Activated naive CD8-positive, alpha-beta T cell (primary cell): Measurements from ENCODE around the gene TMEM150A.

Source experiments
- H3K27ac Mint-ChIP-seq: one replicate; pipeline ENCODE4 v1.8.0; 2021; ENCODE audit warnings: mixed read lengths
- H3K27me3 Mint-ChIP-seq: one replicate; pipeline ENCODE4 v1.8.0; 2021; ENCODE audit warnings: mixed read lengths
- H3K36me3 Mint-ChIP-seq: one replicate; pipeline ENCODE4 v1.8.0; 2021; ENCODE audit warnings: mixed read lengths
- H3K4me1 Mint-ChIP-seq: one replicate; pipeline ENCODE4 v1.8.0; 2021; ENCODE audit warnings: low read depth, mixed read lengths
- H3K4me3 Mint-ChIP-seq: one replicate; pipeline ENCODE4 v1.8.0; 2021; ENCODE audit warnings: mild to moderate bottlenecking, mixed read lengths
- H3K9me3 Mint-ChIP-seq: one replicate; pipeline ENCODE4 v1.8.0; 2021; ENCODE audit warnings: low read depth, mixed read lengths

The TMEM150A gene, protein sequence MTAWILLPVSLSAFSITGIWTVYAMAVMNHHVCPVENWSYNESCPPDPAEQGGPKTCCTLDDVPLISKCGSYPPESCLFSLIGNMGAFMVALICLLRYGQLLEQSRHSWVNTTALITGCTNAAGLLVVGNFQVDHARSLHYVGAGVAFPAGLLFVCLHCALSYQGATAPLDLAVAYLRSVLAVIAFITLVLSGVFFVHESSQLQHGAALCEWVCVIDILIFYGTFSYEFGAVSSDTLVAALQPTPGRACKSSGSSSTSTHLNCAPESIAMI

DNA sequence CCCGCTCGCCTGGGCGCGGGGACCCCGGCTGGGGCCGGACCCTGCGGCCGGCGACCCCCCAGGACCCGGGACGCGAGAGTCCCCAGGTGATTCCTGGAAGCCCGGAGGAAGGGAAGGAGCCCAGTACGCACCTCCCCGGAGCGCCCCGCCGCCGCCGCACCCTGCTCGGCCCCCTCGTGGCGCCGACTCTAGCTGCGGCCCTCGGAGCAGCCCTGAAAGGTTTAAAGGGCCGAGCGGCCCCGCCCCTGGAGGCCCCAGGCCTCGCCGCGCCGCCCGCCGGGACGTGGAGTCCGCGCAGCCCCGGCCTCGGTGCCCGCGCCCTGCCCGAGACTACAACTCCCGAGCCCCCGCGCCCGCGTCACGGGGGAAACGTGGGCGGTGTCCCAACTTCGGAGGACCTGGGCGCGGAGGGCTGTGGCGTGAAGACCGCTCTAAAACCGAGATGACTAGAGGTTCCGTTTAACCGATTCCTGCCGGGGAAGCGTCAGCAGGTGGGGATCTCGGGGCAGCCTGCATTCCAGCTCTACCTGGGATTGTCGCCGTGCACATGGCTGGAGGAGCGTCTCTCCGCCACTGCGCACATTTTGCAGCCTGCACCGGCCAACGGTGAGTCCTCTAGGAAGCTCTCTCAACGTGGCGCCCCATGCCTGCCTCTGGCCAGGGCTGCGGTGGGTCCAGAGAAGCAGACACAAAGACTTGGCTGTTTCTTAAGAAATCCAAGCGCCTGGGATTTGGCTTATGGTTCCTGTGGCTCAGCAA is at the start of gene TMEM150A:
TMEM150A (minus strand) TSS at position 223 of the 759 bp plus-strand sequence. CDS start 750 bp downstream, outside the sequence.
- Mint-ChIP-seq H3K36me3 (no peaks in the 10 kb centered on the region), H3K9me3 (no peaks in the 10 kb centered on the region), H3K4me1 (peaks cover 29% of the 10 kb centered on the region), H3K4me3 (peak within 1 kb of the TSS; percentile 90), H3K27me3 (no peaks in the 10 kb centered on the region), H3K27ac (peak within 1 kb of the TSS; percentile 80)

GRCh38 chr2:85652056-85652455 is 49.6 kb upstream of the TMEM150A start:
- no peaks in the 10 kb centered on the region for H3K4me1 Mint-ChIP-seq
- peaks cover 2% of the 10 kb centered on the region for H3K36me3 Mint-ChIP-seq
- no peak overlapping the region for H3K4me3 Mint-ChIP-seq
- no peaks in the 10 kb centered on the region for H3K27me3 Mint-ChIP-seq
- no peak overlapping the region for H3K27ac Mint-ChIP-seq
- no peaks in the 10 kb centered on the region for H3K9me3 Mint-ChIP-seq

DNA sequence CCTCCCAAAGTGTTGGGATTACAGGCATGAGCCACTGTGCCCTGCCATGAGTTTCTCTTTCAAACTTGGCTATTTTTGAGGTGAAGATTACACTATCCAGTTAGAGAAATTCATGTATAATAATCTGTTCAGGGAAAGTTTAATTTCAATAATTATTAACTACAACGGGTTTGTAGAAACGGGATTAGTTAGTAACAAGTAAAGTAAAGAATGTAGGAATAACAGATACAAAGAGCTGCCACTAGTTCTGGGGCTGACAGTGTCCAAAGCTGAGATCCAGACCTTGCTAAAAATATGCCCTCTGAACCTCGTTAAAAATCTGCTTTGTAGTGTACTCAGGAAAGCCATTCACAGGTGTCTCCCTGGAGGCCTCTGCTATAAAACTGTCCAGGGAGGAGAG is 48.6 kb upstream of the TMEM150A start:
- no peaks in the 10 kb centered on the region for H3K4me1 Mint-ChIP-seq
- peaks cover 2% of the 10 kb centered on the region for H3K36me3 Mint-ChIP-seq
- H3K4me3 Mint-ChIP-seq: no peak overlapping the region
- no peaks in the 10 kb centered on the region for H3K9me3 Mint-ChIP-seq
- H3K27me3 Mint-ChIP-seq: no peaks in the 10 kb centered on the region
- H3K27ac Mint-ChIP-seq: no peak overlapping the region

DNA sequence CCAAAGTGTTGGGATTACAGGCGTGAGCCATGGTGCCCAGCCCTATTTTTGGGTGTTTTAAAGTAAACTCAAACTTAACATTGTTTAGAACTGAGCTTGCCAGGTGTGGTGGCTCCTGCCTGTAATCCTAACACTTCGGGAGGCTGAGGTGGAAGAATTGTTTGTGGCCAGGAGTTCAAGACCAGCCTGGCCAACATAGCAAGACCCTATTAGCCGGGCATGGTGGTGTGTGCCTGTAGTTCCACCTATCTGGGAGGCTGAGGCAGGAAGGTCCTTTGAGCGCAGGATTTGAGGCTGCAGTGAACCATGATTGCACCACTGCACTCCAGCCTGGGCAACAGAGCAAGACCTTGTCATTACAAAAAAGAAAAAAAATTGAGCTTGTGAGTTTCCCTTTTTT is 48.0 kb upstream of the TMEM150A start:
- Mint-ChIP-seq H3K4me1 (no peaks in the 10 kb centered on the region), H3K36me3 (peaks cover 6% of the 10 kb centered on the region), H3K27ac (no peak overlapping the region), H3K4me3 (no peak overlapping the region), H3K9me3 (no peaks in the 10 kb centered on the region), H3K27me3 (no peaks in the 10 kb centered on the region)

- no peaks in the 10 kb centered on the region for H3K27me3 Mint-ChIP-seq
- no peak overlapping the region for H3K4me3 Mint-ChIP-seq
- H3K9me3 Mint-ChIP-seq: no peaks in the 10 kb centered on the region
- peaks cover 6% of the 10 kb centered on the region for H3K36me3 Mint-ChIP-seq
- H3K4me1 Mint-ChIP-seq: no peaks in the 10 kb centered on the region
- H3K27ac Mint-ChIP-seq: peak overlapping the region; percentile 52
Measured at GRCh38 chr2:85649201-85650190, 47.0 kb upstream of the TMEM150A start.

GRCh38 chr2:85648619-85649018 is 46.1 kb upstream of the TMEM150A start:
- Mint-ChIP-seq H3K4me1 (no peaks in the 10 kb centered on the region), H3K27ac (peak overlapping the region; percentile 7), H3K36me3 (peaks cover 6% of the 10 kb centered on the region), H3K27me3 (no peaks in the 10 kb centered on the region), H3K9me3 (no peaks in the 10 kb centered on the region), H3K4me3 (no peak overlapping the region)

DNA sequence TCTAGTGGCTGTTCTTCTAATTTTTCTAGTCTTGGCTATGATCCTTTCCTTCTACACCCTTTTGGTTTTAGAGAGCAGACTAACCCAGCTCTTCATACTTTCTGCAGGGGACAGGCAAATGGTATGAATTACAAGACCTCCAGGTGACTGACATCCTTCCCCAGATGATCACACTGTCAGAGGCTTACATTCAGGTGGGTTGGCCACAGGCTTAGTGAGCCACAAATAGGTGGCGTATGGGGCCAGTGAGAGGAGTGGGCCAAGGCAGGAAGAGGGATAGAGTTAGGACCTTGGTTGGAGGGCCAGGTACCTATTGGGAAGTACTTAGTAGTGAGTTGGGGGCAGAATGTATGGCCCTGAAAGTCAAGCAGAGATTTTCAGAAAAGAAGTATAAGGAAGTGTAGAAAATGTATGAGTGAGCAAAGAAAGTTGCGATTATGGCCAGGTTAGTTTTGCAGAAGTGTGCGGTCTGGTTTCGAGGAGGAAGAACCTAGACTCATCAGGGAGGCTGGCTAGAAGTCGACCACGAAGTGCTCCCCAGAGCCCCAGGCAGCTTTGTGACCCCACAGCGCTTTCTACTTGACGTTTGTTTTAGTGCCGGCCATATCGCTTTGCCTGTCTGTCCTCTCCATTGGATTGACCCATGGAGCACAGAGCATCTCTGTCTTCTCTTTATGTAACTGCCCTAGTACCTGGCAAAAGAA is 45.5 kb upstream of the TMEM150A start:
- H3K27ac Mint-ChIP-seq: no peak overlapping the region
- no peaks in the 10 kb centered on the region for H3K27me3 Mint-ChIP-seq
- H3K4me3 Mint-ChIP-seq: no peak overlapping the region
- no peaks in the 10 kb centered on the region for H3K9me3 Mint-ChIP-seq
- H3K4me1 Mint-ChIP-seq: no peaks in the 10 kb centered on the region
- H3K36me3 Mint-ChIP-seq: peaks cover 6% of the 10 kb centered on the region

DNA sequence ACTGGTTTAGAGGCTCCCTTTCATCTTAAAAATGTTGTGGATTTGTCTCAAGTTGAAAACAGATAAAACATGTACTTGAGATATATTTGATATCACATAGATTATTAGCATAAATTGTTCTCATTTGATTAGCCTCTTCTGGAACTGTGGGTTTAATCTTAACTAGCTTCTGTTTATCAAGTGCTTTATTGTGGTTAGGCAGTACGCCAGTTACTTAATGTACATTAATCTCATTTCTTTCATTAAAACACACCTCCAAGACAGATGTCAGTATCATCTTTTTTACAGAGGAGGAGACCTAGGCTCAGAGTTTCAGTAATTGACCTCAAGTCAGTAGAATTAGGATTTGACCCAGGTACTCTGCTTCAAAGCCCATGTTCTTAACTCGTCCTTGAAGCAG is 43.7 kb upstream of the TMEM150A start:
- H3K9me3 Mint-ChIP-seq: no peaks in the 10 kb centered on the region
- no peaks in the 10 kb centered on the region for H3K27me3 Mint-ChIP-seq
- H3K27ac Mint-ChIP-seq: no peak overlapping the region
- H3K36me3 Mint-ChIP-seq: peaks cover 8% of the 10 kb centered on the region
- peaks cover 8% of the 10 kb centered on the region for H3K4me1 Mint-ChIP-seq
- H3K4me3 Mint-ChIP-seq: no peak overlapping the region

GRCh38 chr2:85644909-85645308 is 42.4 kb upstream of the TMEM150A start:
- no peak overlapping the region for H3K27ac Mint-ChIP-seq
- H3K4me1 Mint-ChIP-seq: peaks cover 8% of the 10 kb centered on the region
- H3K4me3 Mint-ChIP-seq: no peak overlapping the region
- no peaks in the 10 kb centered on the region for H3K27me3 Mint-ChIP-seq
- peaks cover 8% of the 10 kb centered on the region for H3K36me3 Mint-ChIP-seq
- no peaks in the 10 kb centered on the region for H3K9me3 Mint-ChIP-seq

GRCh38 chr2:85642725-85643124 is 40.2 kb upstream of the TMEM150A start:
- Mint-ChIP-seq H3K27me3 (no peaks in the 10 kb centered on the region), H3K36me3 (peaks cover 6% of the 10 kb centered on the region), H3K27ac (peak overlapping the region; percentile 5), H3K4me1 (peaks cover 8% of the 10 kb centered on the region), H3K9me3 (no peaks in the 10 kb centered on the region), H3K4me3 (no peak overlapping the region)

GRCh38 chr2:85635636-85636035 is 33.1 kb upstream of the TMEM150A start:
- Mint-ChIP-seq H3K4me3 (no peak overlapping the region), H3K27ac (peak overlapping the region; percentile 12), H3K36me3 (peaks cover 4% of the 10 kb centered on the region)

DNA sequence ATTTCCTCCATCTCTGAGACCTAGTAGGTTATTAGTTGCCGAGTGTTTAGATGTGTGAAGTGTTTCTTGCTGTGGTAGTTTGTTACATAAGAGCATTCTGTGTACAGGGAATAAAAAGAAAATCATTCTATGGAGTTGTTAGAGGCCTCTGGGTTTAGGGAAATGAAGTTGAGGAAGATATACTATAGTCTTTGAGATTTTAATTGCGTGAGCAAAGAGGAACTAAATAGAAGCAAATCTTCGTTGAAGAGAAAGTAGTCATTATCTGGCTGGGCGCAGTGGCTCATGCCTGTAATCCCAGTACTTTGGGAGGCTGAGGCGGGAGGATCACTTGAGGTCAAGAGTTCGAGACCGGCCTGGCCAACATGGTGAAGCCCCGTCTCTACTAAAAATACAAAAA is 32.5 kb upstream of the TMEM150A start:
- Mint-ChIP-seq H3K36me3 (peaks cover 4% of the 10 kb centered on the region), H3K9me3 (no peaks in the 10 kb centered on the region), H3K4me3 (no peak overlapping the region), H3K27ac (no peak overlapping the region), H3K27me3 (no peaks in the 10 kb centered on the region), H3K4me1 (peaks cover 11% of the 10 kb centered on the region)

More at GRCh38 chr2:85635636-85636035, 33.1 kb upstream of the TMEM150A start:
- peaks cover 11% of the 10 kb centered on the region for H3K4me1 Mint-ChIP-seq
- no peaks in the 10 kb centered on the region for H3K9me3 Mint-ChIP-seq
- H3K27me3 Mint-ChIP-seq: no peaks in the 10 kb centered on the region

DNA sequence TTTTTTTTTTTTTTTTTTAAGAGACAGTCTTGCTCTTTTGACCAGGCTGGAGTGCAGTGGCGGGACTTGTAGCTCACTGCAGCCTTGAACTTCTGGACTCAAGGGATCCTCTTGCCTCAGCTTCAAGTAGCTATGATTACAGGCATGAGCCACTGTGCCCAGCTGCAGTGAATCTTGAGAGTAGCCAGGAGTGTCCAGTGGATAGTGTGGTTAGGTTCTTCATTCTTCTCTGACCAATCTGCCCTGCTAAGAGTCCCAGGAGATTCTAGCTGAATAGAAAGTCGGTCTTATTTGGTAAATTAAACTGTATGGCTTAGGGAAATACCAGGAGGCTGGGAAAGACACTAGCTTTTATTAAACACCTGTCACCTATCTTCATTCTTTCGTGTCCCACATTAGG is 28.8 kb upstream of the TMEM150A start:
- Mint-ChIP-seq H3K4me3 (no peak overlapping the region), H3K27me3 (no peaks in the 10 kb centered on the region), H3K27ac (peak overlapping the region; percentile 34), H3K9me3 (no peaks in the 10 kb centered on the region), H3K4me1 (peaks cover 22% of the 10 kb centered on the region), H3K36me3 (peaks cover 2% of the 10 kb centered on the region)

DNA sequence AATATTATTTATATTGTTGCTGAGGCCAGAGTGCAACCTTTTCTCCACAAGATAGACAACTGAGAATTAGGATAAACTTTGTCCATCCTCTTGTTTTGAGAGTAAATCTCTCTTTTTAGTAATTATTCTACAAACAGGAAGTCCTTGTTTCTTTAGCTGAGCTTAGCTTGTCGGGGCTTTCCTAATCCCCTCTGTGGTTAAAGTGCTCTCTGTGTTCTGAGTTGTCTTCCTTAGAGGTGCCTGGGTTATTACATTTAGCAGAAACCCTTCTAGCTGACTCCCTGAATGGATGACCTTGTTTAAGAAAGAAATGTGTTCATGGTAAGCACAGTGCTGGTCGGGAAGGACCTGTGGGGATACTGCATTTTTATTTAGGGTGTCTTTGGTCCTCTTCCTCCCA is 26.2 kb upstream of the TMEM150A start:
- H3K27ac Mint-ChIP-seq: peak overlapping the region; percentile 72
- peaks cover 2% of the 10 kb centered on the region for H3K36me3 Mint-ChIP-seq
- H3K27me3 Mint-ChIP-seq: no peaks in the 10 kb centered on the region
- H3K4me3 Mint-ChIP-seq: peak overlapping the region; percentile 38
- no peaks in the 10 kb centered on the region for H3K9me3 Mint-ChIP-seq
- H3K4me1 Mint-ChIP-seq: peaks cover 19% of the 10 kb centered on the region
